Heart right ventricle (tissue), 16 donors: ENCODE measurements around the gene GNB1L. TPM values are rescaled to one million over a fixed set of nuclear protein-coding genes. Genes with fewer than 3 reads are reported as not detected.

Experiments used
- ATAC-seq, 8 donors: fragments of 200-7000 bp; cut with Tn5 transposase; one replicate each; pipeline ENCODE4 v1.9.1; 2020; ENCODE audit warnings: mild to moderate bottlenecking in 8 of 8, moderate library complexity in 8 of 8, moderate number of reproducible peaks in 1 of 8
- DNase-seq, 2 donors: peaks; one replicate each; pipeline ENCODE4 v3.0.0-alpha.2; 2020
- H3K27ac ChIP-seq, 10 donors: fragments of 200-600 bp; sonication (generic) in 2 of 10; one replicate each; pipeline versions ENCODE4 v1.5.0 to v1.8.0; 2020 to 2022; ENCODE audit warnings: mild to moderate bottlenecking in 3 of 10
- H3K27me3 ChIP-seq, 7 donors: fragments of 200-600 bp; one replicate each; pipeline ENCODE4 v1.8.0; 2021 to 2022; ENCODE audit warnings: mild to moderate bottlenecking in 2 of 7
- H3K36me3 ChIP-seq, 9 donors: fragments of 200-600 bp; sonication (generic) in 1 of 9; one replicate each; pipeline versions ENCODE4 v1.5.0 to v1.8.0; 2020 to 2022; ENCODE audit warnings: mild to moderate bottlenecking in 2 of 9
- H3K4me1 ChIP-seq, 9 donors: fragments of 200-600 bp; sonication (generic) in 1 of 9; one replicate each; pipeline versions ENCODE4 v1.5.0 to v1.8.0; 2020 to 2022; ENCODE audit warnings: mild to moderate bottlenecking in 4 of 9
- H3K4me3 ChIP-seq, 10 donors: fragments of 200-600 bp; sonication (generic) in 2 of 10; one replicate each; pipeline versions ENCODE4 v1.5.0 to v1.8.0; 2020 to 2022; ENCODE audit warnings: mild to moderate bottlenecking in 7 of 10, moderate library complexity in 2 of 10
- H3K9me3 ChIP-seq, 11 donors: fragments of 200-600 bp in 10 of 11; sonication (generic) in 2 of 11; one replicate each; pipeline versions ENCODE4 v1.5.0 to v1.8.0; 2013 to 2022; ENCODE audit warnings: mild to moderate bottlenecking in 2 of 11, control low read depth in 1 of 11, moderate library complexity in 1 of 11
- CTCF ChIP-seq, 9 donors: fragments of 200-600 bp; sonication (generic) in 2 of 9; IDR thresholded peaks; one replicate each; pipeline versions ENCODE4 v1.5.0 to v1.8.0; 2021 to 2022; ENCODE audit warnings: antibody characterized with exemption in 9 of 9, mild to moderate bottlenecking in 5 of 9, moderate library complexity in 1 of 9
- WGBS, 2 donors: extraction: QIAGEN DNeasy Blood & Tissue Kit; methylation state at CpG; one replicate each; pipeline ENCODE4 v1.1.7; 2013; ENCODE audit warnings: inconsistent platforms in 1 of 2; 5-methylcytosine and 5-hydroxymethylcytosine counted together
- intact Hi-C, 10 donors: fragments of 100-400 bp; cut with DNase I; formaldehyde crosslinking; loops; one replicate each; pipeline versions ENCODE4 v1.11.1 to v1.14.2; 2022
- polyA plus RNA-seq, 2 donors: library from polyadenylated mRNA; stranded (reverse); fragments of 200-250 nt; gene quantifications; one replicate each; pipeline ENCODE4 v1.2.3, GENCODE V29; 2013
- total RNA-seq, 10 donors: library from RNA; stranded (reverse); fragmentation: NEBNext Ultra II Directional in 3 of 10; extraction: Animal tissue kit (Norgen Biotek cat#: 25700) in 3 of 10; gene quantifications; one replicate each; pipeline versions ENCODE4 v1.2.1 to v1.2.4, GENCODE V29; 2021 to 2023
- donor health status: Arrhythmogenic right ventricular cardiomyopathy.
- donor health status: ischemic (EF 13 %, LVEDD 7.1; RV severe dilation, severe dysfunction).
- donor health status: healthy with polysubstance abuse.
- donor health status: DM: no; HTN: yes; CAD: no.
- donor health status: DM: no; HTN: no; CAD: no.
- donor health status: ischemic (EF 25% LVEDD 6.9; RV normal size, moderate dysfunction).
- donor health status: ischemic (EF 25% LVEDD 5.7; RV mildly dilated, moderate dysfunction).
- donor health status: healthy.
- donor health status: DM: yes; HTN: yes; CAD: no.
- donor health status: Ischemic cardiomyopathy.
- donor health status: ischemic (EF 35%, LVEDD 5.7; RV mildly dilated, moderate dysfunction).
- donor health status: nonischemic (EF 11% LVEDD 7.7; RV severe dilation, severe dysfunction).
- donor health status: DM: yes; HTN: yes; CAD: no.
- donor health status: PGD.
- donor health status: ischemic (EF 29% LVEDD 5.4; RV normal size, mild dysfunction).
- donor health status: nonischemic (EF 23%, LVEDD 6.1; RV moderate dilation, normal function).

Gene GNB1L
- total and polyA plus RNA-seq, 12 donors = 0.76 to 9.3 (median 1.9) TPM

GRCh38 chr22:19759427-19760057 is 95.1 kb downstream of the GNB1L start:
- WGBS, 2 donors = 3 to 4% methylated on average over 42 to 43 of the region's 43 CpGs
- Histone ChIP-seq H3K9me3 (no peaks in the 10 kb centered on the region), H3K36me3 (no peaks in the 10 kb centered on the region), H3K27ac (no peak overlapping the region), H3K27me3 (peaks cover 80 to 94% (median 92%) of the 10 kb centered on the region in 7 donors), H3K4me3 (peak overlapping the region in 1 of 10 donors; percentile 24), H3K4me1 (peaks cover 14 to 43% (median 35%) of the 10 kb centered on the region in 9 donors)
- no peak for DNase-seq
- intact Hi-C loops = loop anchor here in 2 of 10 donors (10.0 kb wide), 2 partner anchors 45 to 85 kb away; no protein-coding TSS in a partner anchor
- no peak for ATAC-seq
- TF ChIP-seq CTCF (IDR thresholded peaks at IDR 0.05) = no peak

GRCh38 chr22:19758896-19759426 is 95.7 kb downstream of the GNB1L start:
- Histone ChIP-seq H3K4me1 (peaks cover 14 to 43% (median 35%) of the 10 kb centered on the region in 9 donors), H3K4me3 (no peak overlapping the region), H3K27ac (no peak overlapping the region), H3K36me3 (no peaks in the 10 kb centered on the region), H3K9me3 (no peaks in the 10 kb centered on the region), H3K27me3 (peaks cover 80 to 94% (median 92%) of the 10 kb centered on the region in 7 donors)
- no peak for ATAC-seq
- intact Hi-C loops = loop anchor here in 2 of 10 donors (10.0 kb wide), 2 partner anchors 46 to 86 kb away; no protein-coding TSS in a partner anchor
- WGBS, 2 donors = 6% methylated on average over 21 of the region's 21 CpGs
- no peak for DNase-seq
- no peak for TF ChIP-seq CTCF (IDR thresholded peaks at IDR 0.05)

GRCh38 chr22:19757985-19758895 is 96.4 kb downstream of the GNB1L start:
- 31 to 35% methylated on average over 42 to 43 of the region's 43 CpGs for WGBS, 2 donors
- Histone ChIP-seq H3K27ac (no peak overlapping the region), H3K9me3 (no peaks in the 10 kb centered on the region), H3K27me3 (peaks cover 73 to 94% (median 92%) of the 10 kb centered on the region in 7 donors), H3K4me1 (peaks cover 14 to 43% (median 35%) of the 10 kb centered on the region in 9 donors), H3K4me3 (no peak overlapping the region), H3K36me3 (no peaks in the 10 kb centered on the region)
- no peak for DNase-seq
- no peak for TF ChIP-seq CTCF (IDR thresholded peaks at IDR 0.05)
- ATAC-seq = peak in 1 of 8 donors; percentile 7
- intact Hi-C loops = loop anchor here in 2 of 10 donors (10.0 kb wide), 2 partner anchors 47 to 87 kb away; no protein-coding TSS in a partner anchor
